Thyroid gland (tissue), 4 donors: ENCODE results near the gene CTSE. TPM values are rescaled to one million over a fixed set of nuclear protein-coding genes. Genes with fewer than 3 reads are reported as not detected.
"Not testable (repeated sequence)": the region's sequence is repeated elsewhere in the genome, so short reads cannot be mapped to it uniquely, and the experiment has no call there.

Experiments used
- DNase-seq, 2 donors: peaks; one replicate each; pipeline ENCODE4 v3.0.0-alpha.2; 2019
- H3K27ac ChIP-seq, 3 donors: fragments of 200-600 bp; sonication (generic); 1 replicate in 2 of 3; 2 replicates in 1 of 3; pipeline ENCODE4 v1.5.1; 2016 to 2019; ENCODE audit warnings: mild to moderate bottlenecking in 1 of 3, moderate library complexity in 1 of 3
- H3K27me3 ChIP-seq: fragments of 200-600 bp; sonication (generic); one replicate; pipeline ENCODE4 v1.5.1; 2019
- H3K36me3 ChIP-seq, 2 donors: fragments of 200-600 bp; sonication (generic); one replicate each; pipeline ENCODE4 v1.5.1; 2016 to 2019
- H3K4me1 ChIP-seq, 2 donors: fragments of 200-600 bp; sonication (generic); one replicate each; pipeline ENCODE4 v1.5.1; 2017 to 2019
- H3K4me3 ChIP-seq, 3 donors: fragments of 200-600 bp; sonication (generic); replicated peaks in 1 of 3; 1 replicate in 2 of 3; 2 replicates in 1 of 3; pipeline ENCODE4 v1.5.1; 2016; ENCODE audit warnings: mild to moderate bottlenecking in 1 of 3
- H3K9me3 ChIP-seq: fragments of 200-600 bp; sonication (generic); one replicate; pipeline ENCODE4 v1.5.1; 2017
- CTCF ChIP-seq, 6 experiments: fragments of 200-600 bp in 3 of 6; fragments of 450-650 bp in 3 of 6; sonication (generic) in 3 of 6; IDR thresholded peaks; one replicate each; pipeline ENCODE4 v1.5.1; 2016 to 2019; ENCODE audit warnings: antibody characterized with exemption in 6 of 6, mild to moderate bottlenecking in 2 of 6, inconsistent platforms in 1 of 6, moderate library complexity in 1 of 6
- POLR2A ChIP-seq, 2 donors: fragments of 450-650 bp; IDR thresholded peaks; one replicate each; pipeline ENCODE4 v1.6.1; 2017; ENCODE audit warnings: antibody characterized with exemption in 2 of 2, mild to moderate bottlenecking in 2 of 2, moderate library complexity in 1 of 2
- WGBS, 2 donors: methylation state at CpG; one replicate each; pipeline ENCODE4 v1.1.5; 2017; 5-methylcytosine and 5-hydroxymethylcytosine counted together
- intact Hi-C: fragments of 100-400 bp; cut with DNase I; formaldehyde crosslinking; loops from one replicate; pipeline ENCODE4 v1.15.1; 2023
- total RNA-seq, 4 donors: library from RNA; depleted of rRNA; stranded (reverse); fragments of >200 nt; gene quantifications; one replicate each; pipeline ENCODE4 v1.2.3, GENCODE V29; 2016

CTSE gene
- total RNA-seq, 4 donors from 2014 or later = 3.6 to 38.2 (median 19.0) TPM

GRCh38 chr1:206059355-206059915, 35.7 kb upstream of the CTSE start:
- no peaks in the 10 kb centered on the region for H3K9me3 ChIP-seq
- no peak overlapping the region for H3K27ac ChIP-seq
- H3K27me3 ChIP-seq = no peaks in the 10 kb centered on the region
- TF ChIP-seq POLR2A (IDR thresholded peaks at IDR 0.05) (no peak), CTCF (IDR thresholded peaks at IDR 0.05) (no peak)
- 91 to 98% methylated on average over 3 of the region's 3 CpGs for WGBS, 2 donors
- no peaks in the 10 kb centered on the region for H3K4me1 ChIP-seq
- no peaks in the 10 kb centered on the region for H3K36me3 ChIP-seq
- H3K4me3 ChIP-seq = no peak overlapping the region
- no peak for DNase-seq
- intact Hi-C loops = no loop called here

GRCh38 chr1:206058927-206059292, 35.2 kb upstream of the CTSE start:
- no peaks in the 10 kb centered on the region for H3K9me3 ChIP-seq
- H3K4me1 ChIP-seq = no peaks in the 10 kb centered on the region
- H3K27me3 ChIP-seq = no peaks in the 10 kb centered on the region
- DNase-seq = no peak
- H3K4me3 ChIP-seq = no peak overlapping the region
- intact Hi-C loops = no loop called here
- TF ChIP-seq CTCF (IDR thresholded peaks at IDR 0.05) = no peak
- no peak for TF ChIP-seq POLR2A (IDR thresholded peaks at IDR 0.05)
- H3K27ac ChIP-seq = no peak overlapping the region
- H3K36me3 ChIP-seq = no peaks in the 10 kb centered on the region
- WGBS, 2 donors = 100% methylated on average over 1 of the region's 1 CpG

- intact Hi-C loops, DNase-seq, H3K27ac ChIP-seq, H3K27me3 ChIP-seq, H3K36me3 ChIP-seq, H3K9me3 ChIP-seq, H3K4me3 ChIP-seq, H3K4me1 ChIP-seq: not testable (repeated sequence)
- WGBS, 2 donors = 95 to 97% methylated on average over 7 of the region's 9 CpGs
Observed at GRCh38 chr1:206058289-206058926, 34.7 kb upstream of the CTSE start.

- intact Hi-C loops, H3K4me1 ChIP-seq, H3K4me3 ChIP-seq, DNase-seq, H3K36me3 ChIP-seq, H3K27ac ChIP-seq, H3K9me3 ChIP-seq, H3K27me3 ChIP-seq: not testable (repeated sequence)
- WGBS, 2 donors = 90 to 97% methylated on average over 8 of the region's 8 CpGs
Observed at GRCh38 chr1:206055639-206056323, 32.1 kb upstream of the CTSE start.

DNA sequence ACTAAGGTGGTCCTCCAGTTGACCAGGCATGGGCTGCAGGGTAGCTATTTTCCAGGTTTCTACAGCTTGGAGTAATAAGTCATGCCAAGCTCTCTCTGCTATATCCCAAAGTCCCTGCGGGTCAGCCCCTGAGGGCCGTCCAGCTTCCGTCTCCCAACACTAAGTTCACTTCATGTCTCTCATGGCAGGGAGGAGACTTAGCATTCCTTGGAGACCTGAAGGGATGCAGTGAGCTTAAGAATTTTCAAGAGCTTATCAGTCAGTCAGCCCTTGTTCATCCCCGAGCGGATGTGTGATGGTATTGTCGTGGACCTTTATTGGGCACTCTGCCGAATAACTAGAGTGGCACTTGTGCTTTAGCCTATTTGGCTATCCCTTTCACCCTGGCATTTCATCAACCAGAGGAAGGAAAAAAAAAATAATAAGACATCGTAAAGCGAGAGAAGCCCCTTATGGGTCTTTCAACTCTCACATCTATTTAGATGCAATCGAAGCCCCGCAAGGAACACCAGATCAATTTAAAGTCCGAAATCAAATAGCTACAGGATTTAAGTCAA, 31.5 kb upstream of the CTSE start:
- H3K27ac ChIP-seq, H3K36me3 ChIP-seq, H3K27me3 ChIP-seq, H3K9me3 ChIP-seq, H3K4me3 ChIP-seq, intact Hi-C loops: not testable (repeated sequence)
- WGBS, 2 donors = 69 to 82% methylated on average over 12 of the region's 12 CpGs
- DNase-seq = peak; percentile 56 to 73
- H3K4me1 ChIP-seq = peaks cover 9 to 14% of the 10 kb centered on the region in 2 donors

GRCh38 chr1:206053616-206054015, 29.9 kb upstream of the CTSE start:
- H3K9me3 ChIP-seq, H3K27me3 ChIP-seq, H3K27ac ChIP-seq, intact Hi-C loops, H3K4me3 ChIP-seq, H3K36me3 ChIP-seq, DNase-seq: not testable (repeated sequence)
- H3K4me1 ChIP-seq = peaks cover 13 to 23% of the 10 kb centered on the region in 2 donors
- WGBS, 2 donors = 97% methylated on average over 4 of the region's 4 CpGs

GRCh38 chr1:206052919-206053610, 29.4 kb upstream of the CTSE start, which contains the start of gene RHEX:
Gene RHEX, plus strand, starts transcription at chr1:206053173. Its CDS starts 44,656 bp downstream, at chr1:206097829.
- peak in 1 of 2 donors; percentile 39 for DNase-seq
- intact Hi-C loops, H3K4me3 ChIP-seq, H3K36me3 ChIP-seq, H3K9me3 ChIP-seq, H3K27me3 ChIP-seq, H3K27ac ChIP-seq: not testable (repeated sequence)
- H3K4me1 ChIP-seq = peaks cover 17 to 29% of the 10 kb centered on the region in 2 donors
- 90 to 92% methylated on average over 17 of the region's 17 CpGs for WGBS, 2 donors

- intact Hi-C loops, H3K27ac ChIP-seq, H3K36me3 ChIP-seq, H3K9me3 ChIP-seq, DNase-seq, H3K27me3 ChIP-seq, H3K4me3 ChIP-seq: not testable (repeated sequence)
- 97 to 100% methylated on average over 6 of the region's 8 CpGs for WGBS, 2 donors
- H3K4me1 ChIP-seq = peaks cover 24 to 36% of the 10 kb centered on the region in 2 donors
Observed at GRCh38 chr1:206052231-206052865, 28.7 kb upstream of the CTSE start.
